DOHH2 (cell line): ENCODE results near the gene DRG2.

Source experiments
- CTCF ChIP-seq: fragments of 200-600 bp; sonication (generic); IDR thresholded peaks from one replicate; pipeline ENCODE4 v1.5.1; 2014; ENCODE audit warnings: antibody characterized with exemption, mild to moderate bottlenecking, low read depth, low read length; ENCODE audit not compliant: poor library complexity, severe bottlenecking
- EZH2phosphoT487 ChIP-seq: fragments of 200-600 bp; sonication (generic); IDR thresholded peaks from 2 replicates; pipeline ENCODE4 v1.6.1; 2017; ENCODE audit warnings: borderline replicate concordance, mild to moderate bottlenecking, antibody characterized with exemption, low read length, moderate library complexity, mixed read lengths

GRCh38 chr17:18038861-18039534, 48.8 kb upstream of the DRG2 start, which contains the start of the genes ATPAF2 and GID4:
- TF ChIP-seq CTCF (no peak), EZH2phosphoT487 (no peak)
